Panc1 (cell line): ENCODE data around the gene ARG2. TPM values are rescaled to one million over a fixed set of nuclear protein-coding genes. Genes with fewer than 3 reads are reported as not detected.
"Not testable (repeated sequence)": the region's sequence is repeated elsewhere in the genome, so short reads cannot be mapped to it uniquely, and the experiment has no call there.

Experiments
- ATAC-seq: fragments of 200-7000 bp; cut with Tn5 transposase; 2 replicates; pipeline ENCODE4 v1.9.1; 2020; ENCODE audit warnings: mild to moderate bottlenecking, moderate library complexity
- BruUV-seq: library from RNA; stranded (reverse); fragments of 400-500 nt; replicated peaks from 2 replicates; lab custom pipeline; 2021; lab: Mats Ljungman, UMichigan
- CTCF ChIA-PET: fragments of 300-600 bp; sonication (Branson Sonifier 250); formaldehyde crosslinking; loops from one replicate; lab custom pipeline; 2022; ENCODE audit warnings: antibody characterized with exemption; lab: Charles Lee
- POLR2A ChIA-PET: fragments of 300-600 bp; sonication (Branson Sonifier 250); formaldehyde crosslinking; loops from one replicate; lab custom pipeline; 2022; ENCODE audit warnings: antibody characterized with exemption; lab: Charles Lee
- DNase-seq: peaks from one replicate; pipeline ENCODE4 v3.0.0-alpha.2; 2010; ENCODE audit warnings: low read depth, low spot score
- H3K27ac ChIP-seq: 2 replicates; pipeline ENCODE4 v1.5.1; 2011; ENCODE audit warnings: mild to moderate bottlenecking, low read length, inconsistent platforms
- H3K27me3 ChIP-seq: fragments of 200-500 bp; sonication (Bioruptor generic); 2 replicates; pipeline ENCODE4 v1.6.0; 2014; ENCODE audit warnings: low read length, inconsistent platforms; ENCODE audit not compliant: control insufficient read depth, insufficient read depth
- H3K36me3 ChIP-seq: fragments of 200-500 bp; sonication (Bioruptor generic); 2 replicates; pipeline ENCODE4 v1.5.1; 2014; ENCODE audit warnings: inconsistent platforms, mild to moderate bottlenecking, low read length, moderate library complexity; ENCODE audit not compliant: control insufficient read depth, insufficient read depth
- H3K4me1 ChIP-seq: 2 replicates; pipeline ENCODE4 v1.5.1; 2011; ENCODE audit warnings: inconsistent platforms, mild to moderate bottlenecking, low read length, moderate library complexity; ENCODE audit not compliant: control insufficient read depth, insufficient read depth
- H3K4me3 ChIP-seq, 2 experiments: 2 replicates each; pipeline ENCODE4 v1.5.1; 2011 to 2012; ENCODE audit warnings: low read depth in 2 of 2, low read length in 2 of 2, mild to moderate bottlenecking in 2 of 2, inconsistent platforms in 1 of 2, moderate library complexity in 1 of 2
- H3K9me3 ChIP-seq: fragments of 200-500 bp; sonication (Bioruptor generic); 2 replicates; pipeline ENCODE4 v1.5.1; 2014; ENCODE audit warnings: low read depth, mild to moderate bottlenecking, inconsistent platforms, low read length, moderate library complexity; ENCODE audit not compliant: control insufficient read depth, insufficient read depth
- CTCF ChIP-seq: fragments of 450-650 bp; IDR thresholded peaks from 2 replicates; pipeline ENCODE4 v1.5.1; 2017; ENCODE audit warnings: mild to moderate bottlenecking
- POLR2AphosphoS5 ChIP-seq: IDR thresholded peaks from 2 replicates; pipeline ENCODE4 v1.6.1; 2012; ENCODE audit warnings: mild to moderate bottlenecking, low read depth, low read length, moderate library complexity
- REST ChIP-seq, 2 experiments: IDR thresholded peaks; 2 replicates each; pipeline ENCODE4 v1.6.1; 2011 to 2012; ENCODE audit warnings: low read depth in 2 of 2, control low read depth in 1 of 2, low read length in 1 of 2, mild to moderate bottlenecking in 1 of 2, moderate library complexity in 1 of 2; ENCODE audit not compliant: insufficient read depth in 1 of 2
- SIN3A ChIP-seq: IDR thresholded peaks from 2 replicates; pipeline ENCODE4 v1.6.1; 2012; ENCODE audit warnings: low read depth, mild to moderate bottlenecking, low read length, moderate library complexity, borderline replicate concordance; ENCODE audit not compliant: insufficient read depth
- TCF7L2 ChIP-seq: IDR thresholded peaks from 2 replicates; pipeline ENCODE4 v1.6.1; 2011; ENCODE audit warnings: mild to moderate bottlenecking, low read depth, low read length, inconsistent platforms
- in situ Hi-C: cut with HindIII; loops from 2 replicates; pipeline ENCODE4 v1.10.0; 2016; ENCODE audit warnings: low sequenced_read_pairs, low pct_unique_long_range_greater_than_20kb
- intact Hi-C: fragments of 100-400 bp; cut with micrococcal nuclease; formaldehyde crosslinking; loops from one replicate; pipeline ENCODE4 v1.10.0; 2022; ENCODE audit not compliant: unreplicated experiment
- total RNA-seq: library from RNA; stranded (reverse); gene quantifications from one replicate; pipeline ENCODE4 v1.2.1, GENCODE V29; 2021; ENCODE audit not compliant: unreplicated experiment

The ARG2 gene
- total RNA-seq, 1 experiment from 2014 or later = 1.1 TPM

GRCh38 chr14:67599698-67600561 lies 19.8 kb upstream of the ARG2 start, which contains the start of gene PIGH:
Gene PIGH, minus strand, starts transcription at chr14:67600268. Its CDS starts 65 bp downstream, at chr14:67600203.
- Histone ChIP-seq H3K36me3 (no peaks in the 10 kb centered on the region; the same call in 1 of the 2 replicates), H3K4me3 (peak within 1 kb of the TSS; percentile 77 to 82), H3K4me1 (no peaks in the 10 kb centered on the region), H3K9me3 (no peaks in the 10 kb centered on the region), H3K27me3 (no peaks in the 10 kb centered on the region), H3K27ac (peak within 1 kb of the TSS; percentile 68)
- BruUV-seq = no TSS peak
- ATAC-seq (peak; percentile 99), DNase-seq (no peak)
- intact Hi-C loops (no loop called here), in situ Hi-C loops (no loop called here)
- ChIA-PET CTCF (no interaction called here), POLR2A (no interaction called here)
- TF ChIP-seq TCF7L2 = no peak
- TF ChIP-seq REST (IDR thresholded peaks at IDR 0.05; ENCODE audit: insufficient read depth in 1 of 2, low read depth in 2 of 2, low read length in 1 of 2) = peak; percentile 71 to 74; a peak in 3 of 4 replicates
- peak; percentile 60 for TF ChIP-seq CTCF
- peak; percentile 75; the same call in 1 of the 2 replicates for TF ChIP-seq SIN3A
- TF ChIP-seq POLR2AphosphoS5 = peak; percentile 63; the same call in 1 of the 2 replicates

- POLR2A ChIA-PET, BruUV-seq: not testable (repeated sequence)
Observed at GRCh38 chr14:67600562-67600974, 19.2 kb upstream of the ARG2 start.

GRCh38 chr14:67602076-67602475 lies 17.6 kb upstream of the ARG2 start:
- DNase-seq = no peak
- no peak overlapping the region for H3K4me3 ChIP-seq
- H3K9me3 ChIP-seq = no peaks in the 10 kb centered on the region
- no peak overlapping the region for H3K27ac ChIP-seq
- ChIA-PET CTCF (no interaction called here), POLR2A (no interaction called here)
- H3K36me3 ChIP-seq = no peaks in the 10 kb centered on the region; the same call in 1 of the 2 replicates
- TF ChIP-seq TCF7L2 (no peak), REST (IDR thresholded peaks at IDR 0.05; ENCODE audit: insufficient read depth in 1 of 2, low read depth in 2 of 2, low read length in 1 of 2) (no peak), POLR2AphosphoS5 (no peak), CTCF (no peak), SIN3A (no peak)
- H3K27me3 ChIP-seq = no peaks in the 10 kb centered on the region
- no peak for ATAC-seq
- H3K4me1 ChIP-seq = no peaks in the 10 kb centered on the region
- intact Hi-C loops (no loop called here), in situ Hi-C loops (no loop called here)
- BruUV-seq = no TSS peak

More at GRCh38 chr14:67600562-67600974, 19.2 kb upstream of the ARG2 start:
- Histone ChIP-seq H3K4me3 (peak overlapping the region; percentile 77 to 82), H3K27ac (peak overlapping the region; percentile 68; the same call in 1 of the 2 replicates)
- ATAC-seq, H3K27me3 ChIP-seq, in situ Hi-C loops, intact Hi-C loops, H3K9me3 ChIP-seq, DNase-seq, H3K4me1 ChIP-seq, CTCF ChIA-PET, H3K36me3 ChIP-seq: not testable (repeated sequence)
